UCSD-AML1 (cell line): ENCODE measurements around the gene KCNIP4.

ENCODE experiments used
- DNase-seq: peaks from one replicate; lab custom pipeline; 2025; ENCODE audit not compliant: unreplicated experiment; lab: John Stamatoyannopoulos, UW

Gene KCNIP4

GRCh38 chr4:21476757-21477156, 471.8 kb downstream of the KCNIP4 start:
- no peak for DNase-seq

GRCh38 chr4:21474195-21474594, 474.4 kb downstream of the KCNIP4 start:
- DNase-seq, result no peak

- DNase-seq, result no peak
Observed at GRCh38 chr4:21470535-21470934, 478.0 kb downstream of the KCNIP4 start.

- DNase-seq, result no peak
Observed at GRCh38 chr4:21469438-21470300, 478.9 kb downstream of the KCNIP4 start.

GRCh38 chr4:21467551-21467950, 481.0 kb downstream of the KCNIP4 start:
- DNase-seq, result no peak

- no peak for DNase-seq
Observed at GRCh38 chr4:21457086-21457840, 491.3 kb downstream of the KCNIP4 start.

- DNase-seq, result no peak
Observed at GRCh38 chr4:21454831-21455230, 493.7 kb downstream of the KCNIP4 start.

GRCh38 chr4:21454201-21454600, 494.4 kb downstream of the KCNIP4 start:
- no peak for DNase-seq

- no peak for DNase-seq
Observed at GRCh38 chr4:21452931-21453330, 495.6 kb downstream of the KCNIP4 start.

GRCh38 chr4:21451032-21451431, 497.5 kb downstream of the KCNIP4 start:
- DNase-seq, result no peak

- DNase-seq, result no peak
Observed at GRCh38 chr4:21450331-21450730, 498.2 kb downstream of the KCNIP4 start.

- no peak for DNase-seq
Observed at GRCh38 chr4:21447301-21448054, 501.1 kb downstream of the KCNIP4 start.

- no peak for DNase-seq
Observed at GRCh38 chr4:21420166-21420565, 528.4 kb downstream of the KCNIP4 start.

- DNase-seq, result no peak
Observed at GRCh38 chr4:21415728-21416127, 532.8 kb downstream of the KCNIP4 start.

- no peak for DNase-seq
Observed at GRCh38 chr4:21413807-21414370, 534.7 kb downstream of the KCNIP4 start.

- no peak for DNase-seq
Observed at GRCh38 chr4:21411086-21411485, 537.5 kb downstream of the KCNIP4 start.

GRCh38 chr4:21410372-21410771, 538.2 kb downstream of the KCNIP4 start:
- DNase-seq, result no peak

- no peak for DNase-seq
Observed at GRCh38 chr4:21387683-21388082, 560.9 kb downstream of the KCNIP4 start.

- no peak for DNase-seq
Observed at GRCh38 chr4:21386166-21386780, 562.3 kb downstream of the KCNIP4 start.

- no peak for DNase-seq
Observed at GRCh38 chr4:21385706-21386105, 562.9 kb downstream of the KCNIP4 start.

- DNase-seq, result no peak
Observed at GRCh38 chr4:21384609-21385008, 564.0 kb downstream of the KCNIP4 start.
